Stimulated activated CD4-positive, alpha-beta T cell treated with anti-CD3 and anti-CD28 coated beads, TNF-alpha, amount 100 ng/mL, for 24 hours (primary cell): ENCODE results near the gene FAM53B.

ENCODE experiments used
- DNase-seq, 3 experiments: peaks; one replicate each; pipeline ENCODE4 v3.0.0-alpha.2; 2020; ENCODE audit warnings: low read depth in 3 of 3

FAM53B gene

DNA sequence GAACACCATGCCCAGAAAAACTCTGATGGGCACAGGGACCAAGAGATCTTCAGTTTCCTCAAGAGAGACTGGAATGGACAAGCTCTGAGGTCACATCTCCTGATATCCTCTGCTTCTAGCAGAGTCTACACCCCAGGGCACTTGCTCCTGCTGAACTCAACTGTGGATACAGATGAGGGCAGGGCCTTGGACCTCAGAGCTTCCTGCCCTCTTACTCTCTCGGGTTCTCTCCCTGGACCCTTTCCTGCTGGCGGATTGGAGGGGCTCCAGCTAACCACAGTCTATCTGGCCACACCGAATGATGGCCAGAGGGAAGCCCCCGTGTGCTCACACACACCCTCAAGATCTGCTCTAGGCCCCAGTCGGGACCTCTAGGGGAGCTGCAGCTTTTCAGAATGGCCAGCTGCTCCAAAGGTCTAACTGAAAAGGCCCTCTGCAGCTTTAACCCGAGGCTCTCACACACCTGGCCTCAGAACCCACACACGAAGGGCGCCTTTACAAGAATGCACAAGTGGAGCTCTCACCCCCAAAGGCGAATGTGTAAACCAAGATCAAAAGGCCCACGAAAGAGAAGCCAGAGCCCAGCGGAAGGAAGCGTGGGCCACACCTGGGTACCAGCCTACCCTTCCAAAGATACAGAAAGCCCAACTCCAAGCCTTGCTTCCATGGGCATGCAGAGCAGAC lies 65.5 kb downstream of the FAM53B start:
- DNase-seq, result no peak

DNA sequence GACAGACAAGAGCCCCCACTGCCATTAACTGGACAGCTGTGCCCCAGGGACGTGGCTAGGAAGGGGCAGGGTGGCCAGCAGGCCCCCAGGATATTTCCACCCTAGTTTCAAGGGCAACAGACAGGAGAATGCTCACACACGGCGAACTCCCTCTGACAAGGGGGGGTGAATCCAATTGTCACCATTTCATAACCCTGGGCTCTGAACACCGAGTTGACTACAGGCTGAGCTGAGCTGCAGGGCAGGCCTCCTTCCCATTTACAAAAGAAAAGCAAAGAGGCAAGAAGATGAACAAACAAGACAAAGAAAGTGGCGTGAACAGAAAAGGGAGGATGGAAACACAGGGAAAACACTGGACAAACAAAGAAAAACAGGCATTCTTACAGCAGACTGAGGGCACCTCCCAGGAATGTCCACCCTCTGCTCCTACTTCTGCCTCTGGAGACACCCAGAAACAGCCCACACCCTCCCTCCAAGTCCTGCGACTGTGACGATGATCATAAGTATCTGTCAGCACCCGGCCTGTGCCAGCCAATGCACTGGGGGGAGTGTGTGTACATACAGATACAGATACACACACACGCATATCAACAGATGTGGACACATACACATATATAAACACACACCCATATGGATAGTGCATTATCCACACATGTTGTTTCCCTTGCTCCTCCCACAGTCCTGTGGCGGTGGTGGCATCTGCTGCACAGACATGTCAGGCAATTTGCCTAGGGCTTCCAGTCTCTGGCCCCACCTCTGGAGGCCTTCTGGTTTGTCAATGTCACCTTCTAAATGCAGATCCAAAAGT lies 66.2 kb downstream of the FAM53B start:
- no peak for DNase-seq

DNA sequence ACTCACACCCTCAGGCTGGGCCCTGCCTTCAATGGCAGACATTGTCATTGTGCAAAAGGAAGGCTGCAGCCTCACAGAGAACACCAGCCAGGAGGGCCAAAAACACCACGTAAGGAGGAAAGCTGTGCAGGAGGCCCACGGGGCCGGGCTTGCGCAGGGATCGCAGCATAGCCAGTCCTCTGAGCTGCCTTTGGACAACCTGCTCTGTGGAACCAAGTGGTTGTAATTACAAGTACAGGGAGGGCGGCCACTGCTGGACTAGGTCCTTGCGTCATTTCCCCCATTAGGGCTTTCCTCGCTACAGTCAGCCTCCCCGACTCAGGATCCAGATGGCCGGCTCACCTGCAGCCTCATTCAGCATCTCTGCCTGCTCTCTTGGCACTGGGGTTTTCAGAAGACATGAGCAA lies 66.9 kb downstream of the FAM53B start:
- no peak for DNase-seq

DNA sequence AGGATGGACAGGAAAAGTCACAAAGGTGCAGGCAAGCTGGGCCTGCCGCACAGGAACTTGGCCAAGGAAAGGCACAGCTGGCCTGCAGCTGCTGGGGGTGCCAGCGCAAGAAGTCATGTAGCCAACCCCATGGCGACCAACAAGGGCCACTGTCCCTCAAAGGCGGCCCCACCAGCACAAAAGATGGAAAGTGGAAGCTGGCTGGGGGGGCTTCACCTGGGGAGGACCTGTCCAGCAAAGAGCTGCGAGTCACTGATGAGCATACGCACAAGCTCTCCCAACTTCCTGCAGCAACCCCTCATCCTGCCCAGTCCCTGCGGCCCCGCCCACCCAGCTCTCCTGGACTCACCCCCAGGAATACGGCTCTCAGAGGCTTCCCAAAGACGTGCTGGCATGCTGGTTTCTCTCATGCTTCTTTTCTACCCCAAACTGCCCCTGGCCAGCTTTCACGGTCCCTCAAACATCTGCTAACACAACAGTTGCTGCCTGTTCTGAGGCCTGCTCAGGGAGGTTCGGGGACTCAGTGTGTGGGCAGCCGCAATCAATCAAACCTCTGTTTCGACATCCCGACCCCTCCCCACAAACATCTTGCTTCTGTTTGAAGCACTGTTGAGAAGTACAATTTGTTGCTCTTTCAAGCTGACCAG lies 67.6 kb downstream of the FAM53B start:
- DNase-seq, result no peak

DNA sequence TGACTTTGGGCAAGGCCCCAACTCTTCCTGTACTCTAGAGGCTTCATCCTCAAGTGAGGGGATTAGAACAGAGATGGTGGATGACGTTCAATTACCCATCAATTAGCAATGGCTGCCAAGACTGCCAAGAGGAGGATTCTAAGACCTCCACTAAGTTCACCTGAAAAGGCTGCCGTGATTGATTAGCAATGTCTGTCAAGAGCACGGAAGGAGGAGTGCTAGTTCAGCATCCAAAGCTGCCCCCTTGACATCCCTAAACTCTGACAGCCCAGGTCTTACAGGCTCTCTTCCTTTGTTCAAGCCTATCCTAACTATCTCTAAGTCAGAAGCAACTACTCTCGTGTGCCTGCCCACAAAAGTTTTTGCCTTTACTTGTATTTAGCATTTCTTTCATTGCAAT lies 68.4 kb downstream of the FAM53B start:
- no peak for DNase-seq

DNA sequence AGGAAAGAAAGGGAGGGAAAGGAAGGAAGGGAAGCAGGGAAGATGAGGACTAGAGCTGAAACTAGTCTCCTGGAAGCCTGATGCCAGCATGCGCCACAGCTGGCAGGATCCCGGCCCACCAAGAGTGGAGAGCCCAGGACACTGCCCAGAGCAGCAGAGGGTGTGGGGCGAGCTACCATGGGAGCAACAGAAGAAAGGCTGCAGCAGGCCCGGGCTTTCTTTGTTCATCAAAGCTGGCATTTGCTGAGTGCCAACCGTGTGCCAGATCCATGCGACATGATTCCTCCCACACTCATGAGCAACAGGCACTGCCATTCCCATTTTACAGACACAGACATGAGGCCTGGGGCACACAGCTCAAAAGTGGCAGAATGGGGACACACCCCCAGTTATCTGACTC lies 68.9 kb downstream of the FAM53B start:
- DNase-seq, result no peak

DNA sequence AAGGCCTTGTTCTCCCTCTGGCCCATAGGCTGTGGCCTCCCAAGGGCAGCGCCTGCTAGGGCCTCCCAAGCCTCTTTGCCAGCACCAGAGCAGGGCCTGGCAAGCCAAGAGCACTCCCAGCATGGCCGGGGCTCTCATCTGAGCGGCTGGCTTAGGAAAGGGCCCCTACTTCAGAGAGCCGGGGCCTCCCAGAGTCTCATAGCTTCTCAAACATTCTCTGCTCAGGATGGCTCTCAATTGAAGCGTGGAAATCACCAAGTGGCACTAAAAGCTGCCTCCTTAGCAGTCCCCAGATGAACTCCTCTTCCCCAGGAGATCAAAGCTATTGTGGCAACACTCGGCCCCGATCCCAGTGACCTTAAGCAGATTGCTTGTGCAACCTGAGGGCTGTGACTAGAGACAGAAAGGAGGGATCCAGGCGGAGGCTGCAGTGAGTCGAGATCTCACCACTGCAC lies 69.4 kb downstream of the FAM53B start:
- no peak for DNase-seq

DNA sequence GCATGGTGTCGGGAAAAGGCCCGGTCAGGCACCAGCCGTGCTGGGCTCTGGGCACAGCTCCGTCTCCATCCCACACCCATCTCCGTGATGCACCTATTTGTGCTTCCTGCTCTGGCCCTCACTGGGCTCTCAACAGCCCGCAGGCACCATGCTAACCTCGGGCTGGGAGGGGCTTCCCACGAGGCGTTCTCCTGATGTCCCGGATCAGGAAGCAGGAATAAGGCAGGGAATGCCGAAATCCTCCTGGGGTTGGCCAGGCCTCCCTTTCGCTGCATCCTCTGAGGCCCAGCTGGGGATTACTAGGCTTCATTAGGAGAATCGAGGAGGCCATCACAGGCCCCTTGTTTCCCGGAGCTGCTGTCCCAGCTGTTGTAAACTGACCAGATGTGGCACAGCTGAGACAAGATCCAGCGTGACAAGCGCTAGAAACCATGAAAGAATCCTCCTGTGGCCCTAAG lies 72.0 kb downstream of the FAM53B start:
- no peak for DNase-seq

DNA sequence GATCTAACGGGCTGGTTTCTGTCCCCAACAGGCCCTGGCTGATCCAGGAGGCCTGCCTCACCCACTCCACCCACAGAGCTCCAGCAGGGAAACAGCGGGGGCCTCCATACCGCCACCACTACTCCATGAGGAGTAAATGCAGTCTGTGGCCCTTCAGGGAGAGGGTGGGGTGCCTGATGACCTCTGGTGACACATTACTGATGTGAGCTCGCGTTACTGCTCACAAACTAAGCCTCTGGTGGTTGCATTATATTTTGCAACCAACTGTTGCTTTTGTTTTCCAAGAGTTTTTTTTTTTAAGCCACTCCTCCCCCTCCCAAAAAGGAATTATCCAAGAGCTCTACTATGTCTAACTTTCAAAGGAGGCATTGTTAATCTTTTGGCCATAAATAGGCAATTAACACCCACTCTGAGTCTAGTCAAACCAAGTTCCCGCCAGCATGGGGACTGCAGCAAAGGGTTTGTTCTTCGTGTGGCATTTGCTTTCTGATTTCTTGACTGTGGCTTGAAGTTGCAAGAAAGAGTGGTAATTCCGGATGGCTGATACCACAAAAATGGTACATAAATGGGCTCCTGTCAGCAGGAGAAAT lies 72.6 kb downstream of the FAM53B start:
- DNase-seq, result no peak

DNA sequence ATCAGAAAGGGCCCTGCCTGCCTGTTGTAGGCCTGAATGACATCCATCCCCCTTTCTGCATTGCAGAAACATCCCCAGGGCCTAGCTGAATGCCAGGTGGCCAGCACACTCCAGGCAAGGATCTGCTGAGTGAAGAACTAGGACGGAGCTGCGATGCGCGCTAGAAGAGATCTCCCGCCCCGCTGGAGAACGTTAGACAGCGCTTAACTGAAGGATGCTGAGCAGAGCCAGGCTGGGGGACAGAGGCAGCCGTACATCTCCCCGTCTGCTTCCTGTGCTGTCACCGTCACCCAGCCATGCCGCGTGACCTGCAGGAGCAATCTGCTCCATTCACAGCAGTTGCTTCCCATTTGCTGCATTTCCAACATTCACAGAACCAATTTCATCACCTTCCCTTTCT lies 73.3 kb downstream of the FAM53B start:
- DNase-seq, result no peak

DNA sequence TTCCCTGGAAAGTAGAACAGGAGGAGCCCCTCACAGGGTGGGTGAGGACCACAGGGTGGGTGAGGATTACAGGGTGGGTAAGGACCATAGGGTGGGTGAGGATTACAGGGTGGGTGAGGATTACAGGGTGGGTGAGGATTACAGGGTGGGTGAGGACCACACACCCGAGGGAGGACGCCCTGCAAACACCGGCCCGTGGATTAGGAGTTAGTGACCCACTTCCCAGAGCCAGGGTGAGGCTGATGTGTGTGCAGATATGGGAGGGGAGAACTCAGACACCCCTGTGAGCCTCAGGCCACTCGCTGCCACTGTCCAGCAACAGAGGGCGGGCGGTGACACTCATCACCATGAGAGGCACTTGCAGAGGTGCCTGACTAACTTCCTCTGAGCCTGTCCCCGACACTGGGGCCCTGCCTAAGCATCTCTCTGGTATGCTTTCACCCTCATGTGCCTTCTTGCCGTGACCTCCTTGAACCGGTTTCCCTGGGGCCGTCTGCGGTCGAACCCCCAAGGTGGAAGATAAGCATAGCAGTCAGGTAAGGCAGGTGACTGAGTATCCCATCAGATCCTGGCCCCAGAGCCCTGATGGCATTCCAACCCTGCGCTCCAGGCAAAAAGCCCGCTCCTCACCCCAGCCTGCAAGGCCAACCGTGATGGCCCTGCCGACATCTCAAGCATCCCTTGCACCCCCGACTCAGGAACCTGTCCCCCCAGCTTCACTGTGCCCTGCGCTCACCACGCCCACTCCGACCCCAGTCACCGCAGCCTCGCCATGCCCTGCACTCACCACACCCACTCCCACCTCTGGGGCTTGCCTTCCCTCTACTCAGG lies 74.1 kb downstream of the FAM53B start:
- DNase-seq, result no peak

DNA sequence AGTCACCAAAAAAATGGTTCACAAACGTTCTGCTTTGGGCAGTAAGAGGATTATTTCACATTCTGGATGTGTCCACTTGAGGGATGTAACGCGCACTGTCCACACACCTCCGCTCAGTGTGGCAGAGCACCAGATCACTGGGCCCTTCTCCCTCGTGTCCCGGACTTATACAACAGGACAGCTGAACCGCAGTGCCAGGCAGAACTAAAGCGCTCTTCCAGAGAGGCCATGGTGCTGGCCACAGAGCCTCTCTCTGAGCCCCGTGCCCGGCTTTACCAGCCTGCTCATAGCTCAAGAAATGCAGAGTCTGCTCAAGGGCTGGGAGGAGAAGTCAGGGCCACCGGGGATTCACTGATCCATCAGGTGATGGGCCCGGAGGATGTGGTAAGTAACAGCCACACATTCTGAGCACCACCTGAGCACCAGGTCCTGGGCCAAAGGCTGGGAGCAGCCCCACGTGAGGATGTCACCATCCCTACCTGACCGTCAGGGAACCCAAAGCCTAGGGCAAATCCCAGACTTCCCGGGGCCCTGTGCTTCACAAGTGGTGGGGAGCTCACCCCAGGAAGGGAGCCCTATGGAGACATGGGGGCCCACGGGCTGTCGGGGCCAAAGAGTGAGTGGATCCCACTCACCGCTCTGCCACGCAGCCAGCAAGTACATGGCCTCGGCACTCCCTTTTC lies 74.9 kb downstream of the FAM53B start:
- no peak for DNase-seq

DNA sequence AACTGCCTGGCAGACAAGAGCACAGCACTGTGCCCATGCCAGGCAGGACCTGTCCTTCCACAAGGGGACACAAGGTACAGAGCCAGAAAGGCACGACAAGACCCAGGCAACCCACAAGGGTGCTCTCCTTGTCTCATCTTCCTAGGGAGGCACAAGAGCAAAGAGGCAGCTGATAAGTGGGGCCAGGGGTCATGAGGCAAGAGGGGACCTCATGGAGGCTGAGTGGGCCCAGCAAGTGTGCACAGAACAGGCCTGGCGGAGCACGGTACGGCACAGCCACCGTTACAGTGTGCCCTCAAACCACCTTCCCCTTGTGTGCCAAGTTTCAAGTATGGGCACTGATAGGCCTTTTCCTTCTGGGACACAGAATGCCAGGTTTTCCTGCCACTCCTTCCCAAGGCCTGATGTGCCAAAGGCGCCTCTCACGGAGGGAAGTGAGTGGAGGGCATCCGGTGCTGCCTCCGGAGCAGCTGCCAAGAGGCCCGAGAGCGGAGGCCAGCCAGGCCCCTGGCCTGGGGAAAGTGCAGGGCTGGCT lies 75.6 kb downstream of the FAM53B start:
- DNase-seq, result no peak

DNA sequence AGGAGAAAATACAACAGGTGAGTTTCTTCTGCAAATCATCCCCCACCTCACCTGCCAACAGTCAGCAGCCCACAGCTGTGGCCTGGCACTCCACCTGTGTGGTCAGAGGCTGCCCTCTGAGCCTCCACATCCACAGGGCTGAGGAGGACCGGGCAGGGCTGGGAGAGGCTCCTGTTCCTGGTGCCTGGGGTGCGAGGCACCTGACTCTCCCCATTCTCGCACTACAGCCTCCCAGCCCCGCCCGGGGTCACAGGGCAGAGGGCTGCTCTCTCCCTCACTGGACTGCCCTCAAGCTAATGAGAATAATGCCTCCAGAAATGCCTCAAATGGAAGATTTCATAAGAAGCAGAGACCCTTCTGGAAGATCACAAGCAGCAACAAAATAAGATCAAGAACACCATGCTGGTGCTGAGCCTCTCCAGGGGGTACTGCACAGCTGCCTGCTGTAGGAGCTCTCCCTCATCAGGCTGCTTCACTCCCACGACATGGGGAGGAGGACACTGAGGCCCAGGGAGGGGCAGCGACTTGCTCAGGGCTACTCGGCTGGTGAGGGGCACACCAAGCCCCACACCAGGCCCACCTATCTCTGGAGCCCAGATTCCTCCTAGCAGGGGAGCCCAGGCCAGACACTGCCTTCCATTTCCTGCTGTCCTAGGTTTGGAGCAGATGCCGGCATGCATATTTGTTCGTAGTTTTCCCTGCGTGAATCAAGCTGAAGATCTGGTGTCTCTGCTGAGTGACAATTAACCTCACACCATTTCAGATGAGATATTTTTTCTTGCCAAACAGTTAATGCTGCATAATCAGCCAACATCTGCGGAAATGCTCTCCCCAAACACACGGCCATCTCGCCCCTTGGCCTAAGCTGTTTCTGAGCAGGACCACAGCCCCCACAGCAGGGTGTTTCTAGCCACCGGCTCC lies 76.5 kb downstream of the FAM53B start:
- DNase-seq, result no peak

DNA sequence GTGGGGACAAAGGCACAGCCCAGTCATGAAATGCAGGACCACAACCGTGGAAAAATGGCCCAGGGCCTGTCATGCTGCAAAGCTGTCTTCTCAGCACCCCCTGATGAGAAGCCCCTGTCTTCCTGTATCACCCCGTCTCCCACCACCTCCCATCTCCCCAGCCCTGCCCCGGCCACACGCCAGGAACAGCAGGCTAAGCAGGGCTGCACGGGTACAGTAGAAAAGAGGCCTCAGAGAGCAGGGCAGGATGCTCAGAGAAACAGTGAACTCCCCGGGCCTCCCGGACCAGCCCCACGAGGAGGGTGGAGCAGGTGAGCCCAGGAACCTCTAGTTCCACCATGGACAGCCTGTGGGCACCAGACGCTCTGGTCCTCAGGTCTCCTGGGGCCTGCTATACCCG lies 77.7 kb downstream of the FAM53B start:
- no peak for DNase-seq

DNA sequence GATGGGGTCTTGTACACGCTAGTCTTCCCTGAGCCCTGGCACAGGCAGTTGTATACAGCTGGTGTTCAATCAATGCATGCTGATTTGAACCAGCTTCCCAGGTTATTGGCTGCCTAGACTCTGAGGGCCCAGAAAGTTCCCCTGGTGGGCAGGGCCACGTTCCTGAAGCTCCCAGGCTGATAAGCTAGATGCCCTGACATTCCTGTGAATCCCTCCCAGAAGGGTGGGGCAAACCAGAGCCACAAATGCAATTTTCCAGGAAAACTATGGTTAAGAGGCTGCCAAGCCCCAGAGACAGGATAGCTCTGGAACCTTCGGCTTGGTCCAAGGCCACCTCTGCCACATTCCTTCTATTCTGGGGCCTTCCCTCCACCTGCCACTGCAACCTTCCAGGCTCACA lies 78.2 kb downstream of the FAM53B start:
- DNase-seq, result no peak

DNA sequence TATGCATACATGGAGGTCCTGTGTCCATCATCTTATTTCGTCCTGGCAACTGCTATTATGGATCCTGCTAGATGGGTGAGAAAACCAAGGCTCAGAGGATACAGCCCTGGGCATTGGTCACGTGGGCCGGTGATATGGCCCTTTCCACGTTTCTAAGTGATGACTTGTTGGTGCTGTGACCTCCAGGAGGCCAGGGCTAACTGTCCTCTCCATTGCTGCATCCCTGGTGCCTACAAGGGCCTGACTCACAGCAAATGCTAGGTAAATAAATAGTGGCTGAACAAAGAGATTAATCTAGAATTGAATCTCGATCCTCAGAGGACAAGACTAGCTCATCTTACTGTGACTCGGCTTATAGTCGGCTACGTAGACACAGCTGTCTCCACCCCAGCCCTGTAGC lies 78.6 kb downstream of the FAM53B start:
- no peak for DNase-seq

DNA sequence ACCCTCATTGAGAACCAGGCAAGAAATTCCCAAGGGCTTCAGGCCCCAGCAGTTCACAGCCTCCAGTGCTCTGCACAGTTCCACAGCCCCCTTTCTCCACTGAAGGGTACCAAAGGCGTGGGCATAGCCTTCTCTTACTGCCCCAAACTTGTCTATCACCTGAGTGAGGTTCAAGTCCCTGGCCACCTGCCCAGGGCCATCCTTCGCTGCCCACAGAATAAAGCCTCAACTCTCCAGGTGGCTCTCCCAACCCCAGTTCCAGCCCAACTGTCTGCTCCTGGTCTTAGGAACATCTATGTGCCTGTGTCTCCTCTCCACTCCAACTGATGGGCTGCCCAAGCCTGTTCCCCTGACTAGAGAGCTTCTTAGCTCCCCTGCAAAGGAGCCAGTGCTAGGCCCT lies 79.1 kb downstream of the FAM53B start:
- no peak for DNase-seq

DNA sequence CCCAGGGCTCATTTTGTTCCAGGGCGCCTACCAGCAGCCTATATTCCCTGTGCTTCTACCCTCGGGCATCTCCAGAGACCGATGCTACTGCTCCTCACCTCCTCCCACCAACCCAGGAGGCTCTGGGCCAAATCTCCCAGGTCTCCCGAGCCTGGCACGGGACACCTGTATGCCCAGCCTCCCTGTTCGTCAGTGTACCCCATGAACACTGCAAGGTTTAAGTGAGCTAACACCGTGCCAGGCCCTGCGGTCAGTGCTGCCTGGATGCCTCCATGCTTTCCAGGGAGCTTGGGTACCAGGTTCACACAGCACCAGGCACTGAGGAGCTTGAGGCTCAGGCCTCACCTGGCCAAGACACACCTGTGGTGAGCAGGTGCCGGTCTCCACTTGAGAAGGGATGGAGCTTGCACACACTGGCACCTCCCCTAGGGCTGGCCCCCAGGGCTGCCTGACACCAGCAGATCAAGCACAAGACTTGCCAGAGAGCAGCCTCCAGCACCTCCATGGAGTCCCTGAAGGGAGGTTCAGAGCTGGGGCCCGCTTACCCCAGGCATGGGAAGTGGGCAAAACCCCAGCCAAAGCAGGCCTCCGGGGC lies 80.3 kb downstream of the FAM53B start:
- DNase-seq, result no peak
